CD4-positive, alpha-beta T cell (primary cell): Measurements from ENCODE around the gene MAP1B. TPM values are rescaled to one million over a fixed set of nuclear protein-coding genes. Genes with fewer than 3 reads are reported as not detected.

ENCODE experiments used
- ATAC-seq: fragments of 200-7000 bp; cut with Tn5 transposase; one replicate; pipeline ENCODE4 v1.10.0; 2022; ENCODE audit warnings: mild to moderate bottlenecking; ENCODE audit not compliant: poor library complexity
- CTCF ChIA-PET: fragments of 350-600 bp; sonication (Branson Sonifier 250); formaldehyde crosslinking; loops from one replicate; lab custom pipeline; 2021; ENCODE audit warnings: antibody characterized with exemption, inconsistent platforms; lab: Charles Lee
- POLR2A ChIA-PET: fragments of 350-600 bp; sonication (Branson Sonifier 250); formaldehyde crosslinking; loops from one replicate; lab custom pipeline; 2021; ENCODE audit warnings: antibody characterized with exemption, inconsistent platforms; lab: Charles Lee
- DNase-seq, 14 experiments: peaks; one replicate each; pipeline ENCODE4 v3.0.0-alpha.2; 2013 to 2020; ENCODE audit warnings: mixed read lengths in 2 of 14
- H3K27ac ChIP-seq, 2 donors: one replicate each; pipeline versions ENCODE4 v1.5.1 to v1.7.0; 2013; ENCODE audit warnings: low read length in 2 of 2, low read depth in 1 of 2, mild to moderate bottlenecking in 1 of 2
- H3K27me3 ChIP-seq, 2 experiments: 1 replicate in 1 of 2; 2 replicates in 1 of 2; pipeline versions ENCODE4 v1.6.1 to v1.7.0; 2013; ENCODE audit warnings: low read length in 2 of 2, control low read depth in 1 of 2, mild to moderate bottlenecking in 1 of 2, moderate library complexity in 1 of 2; ENCODE audit not compliant: insufficient read depth in 2 of 2, control insufficient read depth in 1 of 2
- H3K36me3 ChIP-seq: one replicate; pipeline ENCODE4 v1.6.1; 2013; ENCODE audit warnings: low read length, control low read depth; ENCODE audit not compliant: insufficient read depth
- H3K4me1 ChIP-seq: one replicate; pipeline ENCODE4 v1.6.1; 2013; ENCODE audit warnings: low read length, control low read depth; ENCODE audit not compliant: insufficient read depth
- H3K4me3 ChIP-seq: one replicate; pipeline ENCODE4 v1.5.1; 2013; ENCODE audit warnings: mild to moderate bottlenecking, low read length, moderate library complexity
- H3K9me3 ChIP-seq, 2 experiments: 1 replicate in 1 of 2; 2 replicates in 1 of 2; pipeline versions ENCODE4 v1.6.1 to v1.7.0; 2013; ENCODE audit warnings: low read length in 2 of 2, mild to moderate bottlenecking in 2 of 2, control low read depth in 1 of 2, moderate library complexity in 1 of 2; ENCODE audit not compliant: control insufficient read depth in 1 of 2, insufficient read depth in 1 of 2
- H3K27ac Mint-ChIP-seq: one replicate; pipeline ENCODE4 v1.8.0; 2020; ENCODE audit warnings: mixed read lengths
- H3K27me3 Mint-ChIP-seq: one replicate; pipeline ENCODE4 v1.8.0; 2021; ENCODE audit warnings: mixed read lengths
- H3K36me3 Mint-ChIP-seq: one replicate; pipeline ENCODE4 v1.8.0; 2021; ENCODE audit warnings: low read depth, mixed read lengths
- H3K4me1 Mint-ChIP-seq: one replicate; pipeline ENCODE4 v1.8.0; 2021; ENCODE audit warnings: low read depth, mixed read lengths
- H3K4me3 Mint-ChIP-seq: one replicate; pipeline ENCODE4 v1.8.0; 2020; ENCODE audit warnings: mild to moderate bottlenecking, mixed read lengths
- H3K9me3 Mint-ChIP-seq: one replicate; pipeline ENCODE4 v1.8.0; 2020; ENCODE audit warnings: mixed read lengths
- CTCF ChIP-seq: fragments of 200-600 bp; IDR thresholded peaks from one replicate; pipeline ENCODE4 v1.8.0; 2022; ENCODE audit warnings: antibody characterized with exemption, mild to moderate bottlenecking
- intact Hi-C, 2 experiments: fragments of 100-400 bp; cut with DNase I in 1 of 2; cut with micrococcal nuclease in 1 of 2; formaldehyde crosslinking; loops; one replicate each; pipeline versions ENCODE4 v1.15.1 to v1.9.0; 2023 to 2025; cut with DNase I, micrococcal nuclease
- total RNA-seq, 174 experiments: library from RNA in 2 of 174; stranded (reverse) in 2 of 174; gene quantifications; one replicate each; pipeline ENCODE4 v1.2.3 and lab custom pipeline; 2021 to 2026

The MAP1B gene
- total RNA-seq, 2 experiments from 2014 or later = 0.03 to 0.06 TPM

GRCh38 chr5:72245546-72245945, 138.3 kb downstream of the MAP1B start:
- ATAC-seq (no peak), DNase-seq (no peak)
- Mint-ChIP-seq H3K4me1 (peaks cover 32% of the 10 kb centered on the region), H3K27me3 (no peaks in the 10 kb centered on the region), H3K9me3 (no peaks in the 10 kb centered on the region), H3K4me3 (no peak overlapping the region), H3K27ac (no peak overlapping the region), H3K36me3 (peaks cover 2% of the 10 kb centered on the region)
- Histone ChIP-seq H3K4me3 (no peak overlapping the region), H3K27ac (no peak overlapping the region), H3K9me3 (no peaks in the 10 kb centered on the region), H3K36me3 (no peaks in the 10 kb centered on the region), H3K27me3 (no peaks in the 10 kb centered on the region), H3K4me1 (no peaks in the 10 kb centered on the region)
- no peak for TF ChIP-seq CTCF
- POLR2A ChIA-PET = no interaction called here
- intact Hi-C loops = no loop called here
- CTCF ChIA-PET = interaction anchor here (1.2 kb wide), 1 partner anchor 18 kb away, joined by 3 read pairs; no protein-coding TSS in a partner anchor

- Histone ChIP-seq H3K36me3 (no peaks in the 10 kb centered on the region), H3K27ac (no peak overlapping the region), H3K27me3 (no peaks in the 10 kb centered on the region), H3K4me1 (no peaks in the 10 kb centered on the region), H3K4me3 (no peak overlapping the region), H3K9me3 (no peaks in the 10 kb centered on the region)
- TF ChIP-seq CTCF = no peak
- H3K4me3 Mint-ChIP-seq = no peak overlapping the region
- intact Hi-C loops = no loop called here
- peaks cover 32% of the 10 kb centered on the region for H3K4me1 Mint-ChIP-seq
- H3K9me3 Mint-ChIP-seq = no peaks in the 10 kb centered on the region
- no peak for DNase-seq
- no peaks in the 10 kb centered on the region for H3K27me3 Mint-ChIP-seq
- ChIA-PET POLR2A (no interaction called here), CTCF (interaction anchor here (1.2 kb wide), 1 partner anchor 19 kb away, joined by 3 read pairs; no protein-coding TSS in a partner anchor)
- no peak for ATAC-seq
- no peaks in the 10 kb centered on the region for H3K36me3 Mint-ChIP-seq
- H3K27ac Mint-ChIP-seq = no peak overlapping the region
Measured at GRCh38 chr5:72245951-72246532, 138.8 kb downstream of the MAP1B start.

- no peak overlapping the region for H3K27ac Mint-ChIP-seq
- no peak for DNase-seq
- ChIA-PET POLR2A (no interaction called here), CTCF (no interaction called here)
- peaks cover 29% of the 10 kb centered on the region for H3K4me1 Mint-ChIP-seq
- Histone ChIP-seq H3K36me3 (no peaks in the 10 kb centered on the region), H3K4me3 (no peak overlapping the region), H3K27ac (no peak overlapping the region), H3K4me1 (no peaks in the 10 kb centered on the region), H3K27me3 (no peaks in the 10 kb centered on the region), H3K9me3 (no peaks in the 10 kb centered on the region)
- H3K27me3 Mint-ChIP-seq = no peaks in the 10 kb centered on the region
- no peak for TF ChIP-seq CTCF
- intact Hi-C loops = no loop called here
- no peak for ATAC-seq
- H3K9me3 Mint-ChIP-seq = no peaks in the 10 kb centered on the region
- H3K36me3 Mint-ChIP-seq = no peaks in the 10 kb centered on the region
- no peak overlapping the region for H3K4me3 Mint-ChIP-seq
Measured at GRCh38 chr5:72246954-72247442, 139.7 kb downstream of the MAP1B start.
